ENCODE measurements around the gene NPFFR1. TPM values are rescaled to one million over a fixed set of nuclear protein-coding genes. Genes with fewer than 3 reads are reported as not detected.
"Not testable (repeated sequence)": the region's sequence is repeated elsewhere in the genome, so short reads cannot be mapped to it uniquely, and the experiment has no call there.

Gene NPFFR1
- total RNA-seq, 2 experiments from 2014 or later: not detected

GRCh38 chr10:70239986-70240385 is 43.8 kb downstream of the NPFFR1 start:
- intact Hi-C loops (cut with micrococcal nuclease); H3K27ac Mint-ChIP-seq; CTCF ChIA-PET; DNase-seq; H3K9me3 Mint-ChIP-seq; H3K4me1 Mint-ChIP-seq (ENCODE audit: low read depth); H3K27me3 Mint-ChIP-seq (ENCODE audit: low read depth); H3K4me3 Mint-ChIP-seq; H3K36me3 Mint-ChIP-seq (ENCODE audit: low read depth): not testable (repeated sequence)

GRCh38 chr10:70239077-70239976 is 44.5 kb downstream of the NPFFR1 start:
- H3K27me3 Mint-ChIP-seq (ENCODE audit: low read depth); DNase-seq; H3K36me3 Mint-ChIP-seq (ENCODE audit: low read depth); H3K4me3 Mint-ChIP-seq; H3K27ac Mint-ChIP-seq; H3K9me3 Mint-ChIP-seq; intact Hi-C loops (cut with micrococcal nuclease); CTCF ChIA-PET: not testable (repeated sequence)
- H3K4me1 Mint-ChIP-seq (ENCODE audit: low read depth): peaks cover 14% of the 10 kb centered on the region

- DNase-seq; intact Hi-C loops (cut with micrococcal nuclease); H3K9me3 Mint-ChIP-seq; CTCF ChIA-PET; H3K4me3 Mint-ChIP-seq; H3K27me3 Mint-ChIP-seq (ENCODE audit: low read depth); H3K36me3 Mint-ChIP-seq (ENCODE audit: low read depth); H3K27ac Mint-ChIP-seq: not testable (repeated sequence)
- peaks cover 14% of the 10 kb centered on the region for H3K4me1 Mint-ChIP-seq (ENCODE audit: low read depth)
Measured at GRCh38 chr10:70237958-70238536, 45.8 kb downstream of the NPFFR1 start.

- peaks cover 23% of the 10 kb centered on the region for H3K4me1 Mint-ChIP-seq (ENCODE audit: low read depth)
- H3K4me3 Mint-ChIP-seq: peak overlapping the region; percentile 29
- CTCF ChIA-PET: interaction anchor here (0.7 to 3.5 kb wide), 2 partner anchors 13 to 129 kb away, joined by 3 to 33 read pairs; no protein-coding TSS in a partner anchor
- H3K36me3 Mint-ChIP-seq (ENCODE audit: low read depth): peaks cover 12% of the 10 kb centered on the region
- H3K27ac Mint-ChIP-seq: no peak overlapping the region
- no peaks in the 10 kb centered on the region for H3K9me3 Mint-ChIP-seq
- no peaks in the 10 kb centered on the region for H3K27me3 Mint-ChIP-seq (ENCODE audit: low read depth)
- no peak for DNase-seq
- intact Hi-C loops (cut with micrococcal nuclease): loop anchor here (5.0 kb wide), 1 partner anchor 242 kb away; the partner anchor contains the start of gene PALD1
Measured at GRCh38 chr10:70234668-70235447, 48.9 kb downstream of the NPFFR1 start.

- Mint-ChIP-seq H3K4me1 (ENCODE audit: low read depth) (peaks cover 30% of the 10 kb centered on the region), H3K4me3 (peak overlapping the region; percentile 87), H3K27ac (peak overlapping the region; percentile 92), H3K27me3 (ENCODE audit: low read depth) (no peaks in the 10 kb centered on the region), H3K9me3 (no peaks in the 10 kb centered on the region), H3K36me3 (ENCODE audit: low read depth) (peaks cover 15% of the 10 kb centered on the region)
- intact Hi-C loops (cut with micrococcal nuclease): loop anchor here (1.0 to 5.0 kb wide), 7 partner anchors 39 to 243 kb away; partner anchors contain the start of genes EIF4EBP2, LRRC20, PALD1 and SAR1A
- CTCF ChIA-PET: interaction anchor here (3.5 kb wide), 1 partner anchor 12 kb away, joined by 33 read pairs; no protein-coding TSS in a partner anchor
- DNase-seq: no peak
Measured at GRCh38 chr10:70233939-70234300, 49.9 kb downstream of the NPFFR1 start.

GRCh38 chr10:70233109-70233938 is 50.5 kb downstream of the NPFFR1 start, which contains the start of gene PPA1:
TSS of gene PPA1 (minus strand) at chr10:70233429. CDS start at chr10:70233327, 102 bp downstream.
- H3K27me3 Mint-ChIP-seq (ENCODE audit: low read depth): no peaks in the 10 kb centered on the region
- intact Hi-C loops (cut with micrococcal nuclease): loop anchor here (1.0 to 5.0 kb wide), 7 partner anchors 40 to 244 kb away; partner anchors contain the start of genes EIF4EBP2, LRRC20, PALD1 and SAR1A
- H3K36me3 Mint-ChIP-seq (ENCODE audit: low read depth): peaks cover 18% of the 10 kb centered on the region
- no peaks in the 10 kb centered on the region for H3K9me3 Mint-ChIP-seq
- peak within 1 kb of the TSS; percentile 87 for H3K4me3 Mint-ChIP-seq
- CTCF ChIA-PET: interaction anchor here (1.4 to 3.5 kb wide), 5 partner anchors 10 to 275 kb away, joined by 3 to 33 read pairs (median 9); no protein-coding TSS in a partner anchor
- peaks cover 36% of the 10 kb centered on the region for H3K4me1 Mint-ChIP-seq (ENCODE audit: low read depth)
- peak; percentile 99 for DNase-seq
- H3K27ac Mint-ChIP-seq: peak within 1 kb of the TSS; percentile 93

- DNase-seq: no peak
Measured at GRCh38 chr10:70232859-70233108, 51.0 kb downstream of the NPFFR1 start.

GRCh38 chr10:70232155-70232858 is 51.5 kb downstream of the NPFFR1 start:
- Mint-ChIP-seq H3K27me3 (ENCODE audit: low read depth) (no peaks in the 10 kb centered on the region), H3K36me3 (ENCODE audit: low read depth) (peaks cover 18% of the 10 kb centered on the region), H3K9me3 (no peaks in the 10 kb centered on the region), H3K4me1 (ENCODE audit: low read depth) (peaks cover 42% of the 10 kb centered on the region), H3K27ac (peak overlapping the region; percentile 93), H3K4me3 (peak overlapping the region; percentile 87)
- CTCF ChIA-PET: interaction anchor here (0.5 to 3.5 kb wide), 11 partner anchors 9 to 274 kb away, joined by 3 to 33 read pairs (median 3); no protein-coding TSS in a partner anchor
- DNase-seq: peak; percentile 62
- intact Hi-C loops (cut with micrococcal nuclease): loop anchor here (1.0 to 5.0 kb wide), 3 partner anchors 70 to 346 kb away; partner anchors contain the start of gene PALD1

More at GRCh38 chr10:70232859-70233108, 51.0 kb downstream of the NPFFR1 start:
- H3K27me3 Mint-ChIP-seq (ENCODE audit: low read depth): no peaks in the 10 kb centered on the region
- CTCF ChIA-PET: interaction anchor here (1.0 to 3.5 kb wide), 6 partner anchors 9 to 274 kb away, joined by 3 to 33 read pairs (median 8); no protein-coding TSS in a partner anchor
- peak overlapping the region; percentile 93 for H3K27ac Mint-ChIP-seq
- peaks cover 18% of the 10 kb centered on the region for H3K36me3 Mint-ChIP-seq (ENCODE audit: low read depth)
- intact Hi-C loops (cut with micrococcal nuclease): loop anchor here (1.0 to 5.0 kb wide), 8 partner anchors 41 to 346 kb away; partner anchors contain the start of genes EIF4EBP2, LRRC20, PALD1 and SAR1A
- H3K4me3 Mint-ChIP-seq: peak overlapping the region; percentile 87
- H3K9me3 Mint-ChIP-seq: no peaks in the 10 kb centered on the region
- H3K4me1 Mint-ChIP-seq (ENCODE audit: low read depth): peaks cover 40% of the 10 kb centered on the region

GRCh38 chr10:70228491-70228890 is 55.3 kb downstream of the NPFFR1 start:
- H3K4me1 Mint-ChIP-seq (ENCODE audit: low read depth): peaks cover 52% of the 10 kb centered on the region
- peaks cover 26% of the 10 kb centered on the region for H3K36me3 Mint-ChIP-seq (ENCODE audit: low read depth)
- CTCF ChIA-PET: interaction anchor here (1.2 to 2.5 kb wide), 2 partner anchors 82 to 135 kb away, joined by 5 to 11 read pairs; partner anchors contain the start of gene TYSND1
- H3K9me3 Mint-ChIP-seq: no peaks in the 10 kb centered on the region
- H3K4me3 Mint-ChIP-seq: no peak overlapping the region
- no peak for DNase-seq
- intact Hi-C loops (cut with micrococcal nuclease): no loop called here
- H3K27me3 Mint-ChIP-seq (ENCODE audit: low read depth): no peaks in the 10 kb centered on the region
- no peak overlapping the region for H3K27ac Mint-ChIP-seq

GRCh38 chr10:70227548-70228320 is 56.1 kb downstream of the NPFFR1 start:
- CTCF ChIA-PET: interaction anchor here (1.2 to 3.5 kb wide), 4 partner anchors 11 to 137 kb away, joined by 5 to 22 read pairs (median 8); partner anchors contain the start of gene TYSND1
- intact Hi-C loops (cut with micrococcal nuclease): no loop called here

More at GRCh38 chr10:70227548-70228320, 56.1 kb downstream of the NPFFR1 start:
- DNase-seq: no peak
- Mint-ChIP-seq H3K4me1 (ENCODE audit: low read depth) (peaks cover 58% of the 10 kb centered on the region), H3K9me3 (no peaks in the 10 kb centered on the region), H3K27me3 (ENCODE audit: low read depth) (no peaks in the 10 kb centered on the region), H3K27ac (no peak overlapping the region), H3K4me3 (no peak overlapping the region), H3K36me3 (ENCODE audit: low read depth) (peaks cover 29% of the 10 kb centered on the region)
